Small intestine (tissue), 7 donors: ENCODE measurements around the gene GPR62. TPM values are rescaled to one million over a fixed set of nuclear protein-coding genes. Genes with fewer than 3 reads are reported as not detected.
A peak's percentile ranks its signal among the peaks of the same experiment; 100 is the strongest.

Experiments used
- DNase-seq, 2 donors: peaks; one replicate each; pipeline versions ENCODE4 v3.0.0 to v3.0.0-alpha.2; 2013
- FAIRE-seq: peaks from 2 replicates; lab custom pipeline; 2012; peaks lifted over from hg19 to GRCh38; lab: Jason Lieb, UNC
- H3K27ac ChIP-seq, 3 donors: one replicate each; pipeline ENCODE4 v1.5.1; 2013; ENCODE audit warnings: low read length in 2 of 3, mild to moderate bottlenecking in 2 of 3, control low read depth in 1 of 3, inconsistent platforms in 1 of 3, low read depth in 1 of 3, moderate library complexity in 1 of 3
- H3K27me3 ChIP-seq, 3 donors: one replicate each; pipeline ENCODE4 v1.6.1; 2013; ENCODE audit warnings: low read length in 3 of 3, inconsistent platforms in 1 of 3; ENCODE audit not compliant: control insufficient read depth in 3 of 3, insufficient read depth in 3 of 3
- H3K36me3 ChIP-seq, 3 donors: one replicate each; pipeline ENCODE4 v1.6.1; 2013; ENCODE audit warnings: low read length in 3 of 3, inconsistent platforms in 1 of 3, low read depth in 1 of 3, mild to moderate bottlenecking in 1 of 3, moderate library complexity in 1 of 3; ENCODE audit not compliant: control insufficient read depth in 3 of 3, insufficient read depth in 2 of 3
- H3K4me1 ChIP-seq, 3 donors: one replicate each; pipeline ENCODE4 v1.6.1; 2013; ENCODE audit warnings: low read length in 2 of 3, inconsistent platforms in 1 of 3, low read depth in 1 of 3, mild to moderate bottlenecking in 1 of 3, moderate library complexity in 1 of 3; ENCODE audit not compliant: control insufficient read depth in 3 of 3, insufficient read depth in 2 of 3
- H3K4me3 ChIP-seq, 3 donors: one replicate each; pipeline ENCODE4 v1.5.1; 2013; ENCODE audit warnings: low read length in 3 of 3, control low read depth in 1 of 3, inconsistent platforms in 1 of 3, low read depth in 1 of 3, mild to moderate bottlenecking in 1 of 3, moderate library complexity in 1 of 3
- H3K9me3 ChIP-seq, 2 donors: one replicate each; pipeline ENCODE4 v1.6.1; 2013; ENCODE audit warnings: low read depth in 1 of 2, low read length in 1 of 2; ENCODE audit not compliant: control insufficient read depth in 2 of 2, insufficient read depth in 1 of 2
- WGBS, 3 donors: extraction: QIAGEN DNeasy Blood & Tissue Kit; methylation state at CpG; one replicate each; pipeline ENCODE4 v1.1.7; 2013; 5-methylcytosine and 5-hydroxymethylcytosine counted together
- polyA plus RNA-seq, 4 donors: library from polyadenylated mRNA; stranded (reverse) in 3 of 4; unstranded in 1 of 4; fragments of 200-250 nt in 3 of 4; fragments of 120-200 nt in 1 of 4; gene quantifications; one replicate each; pipeline versions ENCODE4 v1.2.1 to v1.2.3, GENCODE V29; 2013
- donor health status: healthy with polysubstance abuse.
- donor health status: control.
- donor health status: control.
- donor health status: Bipolar disorder and iron deficiency.
- donor health status: healthy.

The GPR62 gene
- polyA plus RNA-seq, 4 donors = 0.09 to 0.10 TPM; not detected in 2

- H3K36me3 ChIP-seq = peaks cover 0 to 22% (median 0%) of the 10 kb centered on the region in 3 donors
- 69 to 80% (median 74%) methylated on average over 4 of the region's 4 CpGs for WGBS, 3 donors
- H3K27ac ChIP-seq = no peak overlapping the region
- no peak for FAIRE-seq
- no peak for DNase-seq
- no peaks in the 10 kb centered on the region for H3K9me3 ChIP-seq
- peaks cover 4 to 43% (median 9%) of the 10 kb centered on the region in 3 donors for H3K4me1 ChIP-seq
- H3K4me3 ChIP-seq = no peak overlapping the region
- H3K27me3 ChIP-seq = no peaks in the 10 kb centered on the region
Measured at GRCh38 chr3:51978143-51978502, 22.9 kb downstream of the GPR62 start.

DNA sequence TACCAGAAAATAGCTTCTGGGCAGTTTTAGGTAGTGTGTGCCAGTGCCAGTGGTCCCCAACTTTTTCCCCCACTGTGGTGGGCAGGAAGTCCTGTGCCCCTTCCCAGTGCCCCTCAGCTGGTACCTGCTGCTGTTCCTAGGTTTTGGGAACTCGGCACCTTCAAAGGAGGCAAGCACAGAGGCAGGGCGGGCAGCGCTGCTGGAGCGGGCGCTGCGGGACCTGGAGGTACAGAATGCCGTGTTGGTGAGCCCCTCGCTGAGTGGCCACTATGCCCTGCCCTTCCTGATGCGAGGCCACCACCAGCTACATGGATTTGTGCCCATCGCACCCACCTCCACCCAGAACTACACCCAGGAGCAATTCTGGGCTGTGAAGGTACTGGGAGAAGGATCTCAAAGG is 25.1 kb downstream of the GPR62 start:
- FAIRE-seq (no peak), DNase-seq (no peak)
- Histone ChIP-seq H3K4me3 (no peak overlapping the region), H3K9me3 (no peaks in the 10 kb centered on the region), H3K36me3 (peaks cover 0 to 28% (median 0%) of the 10 kb centered on the region in 3 donors), H3K27me3 (no peaks in the 10 kb centered on the region), H3K4me1 (peaks cover 3 to 51% (median 4%) of the 10 kb centered on the region in 3 donors), H3K27ac (no peak overlapping the region)
- WGBS, 3 donors = 96 to 98% (median 97%) methylated on average over 10 of the region's 10 CpGs

DNA sequence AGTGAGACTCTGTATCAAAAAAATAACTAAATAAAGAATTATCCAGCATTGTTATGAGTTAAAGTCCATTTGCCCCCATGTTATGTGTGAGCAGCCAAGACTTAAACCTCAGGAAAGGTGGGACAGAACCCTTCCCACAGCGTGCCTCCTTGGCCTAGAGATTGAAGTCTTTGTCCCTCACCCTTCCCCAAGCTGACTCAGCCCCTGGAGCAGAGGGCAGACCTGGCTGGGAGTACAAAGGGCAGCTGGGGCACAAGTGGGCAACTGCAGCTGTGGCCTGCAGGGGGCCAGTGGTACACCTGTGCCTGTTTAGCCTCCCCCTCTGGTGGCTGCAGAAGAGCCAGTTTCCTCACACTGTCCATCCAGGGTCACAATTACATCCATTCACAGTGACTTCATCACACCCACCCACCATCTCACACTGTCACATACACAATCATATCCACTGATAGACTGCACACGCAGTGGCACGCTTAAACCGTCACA is 27.2 kb downstream of the GPR62 start:
- Histone ChIP-seq H3K36me3 (peaks cover 0 to 50% (median 0%) of the 10 kb centered on the region in 3 donors), H3K4me3 (peak overlapping the region; percentile 46 to 67 (median 58)), H3K27me3 (no peaks in the 10 kb centered on the region), H3K27ac (peak overlapping the region; percentile 94 to 96 (median 95)), H3K4me1 (peaks cover 3 to 65% (median 4%) of the 10 kb centered on the region in 3 donors), H3K9me3 (no peaks in the 10 kb centered on the region)
- no peak for FAIRE-seq
- DNase-seq = peak; percentile 96 to 98
- 3 to 7% (median 4%) methylated on average over 4 of the region's 4 CpGs for WGBS, 3 donors

DNA sequence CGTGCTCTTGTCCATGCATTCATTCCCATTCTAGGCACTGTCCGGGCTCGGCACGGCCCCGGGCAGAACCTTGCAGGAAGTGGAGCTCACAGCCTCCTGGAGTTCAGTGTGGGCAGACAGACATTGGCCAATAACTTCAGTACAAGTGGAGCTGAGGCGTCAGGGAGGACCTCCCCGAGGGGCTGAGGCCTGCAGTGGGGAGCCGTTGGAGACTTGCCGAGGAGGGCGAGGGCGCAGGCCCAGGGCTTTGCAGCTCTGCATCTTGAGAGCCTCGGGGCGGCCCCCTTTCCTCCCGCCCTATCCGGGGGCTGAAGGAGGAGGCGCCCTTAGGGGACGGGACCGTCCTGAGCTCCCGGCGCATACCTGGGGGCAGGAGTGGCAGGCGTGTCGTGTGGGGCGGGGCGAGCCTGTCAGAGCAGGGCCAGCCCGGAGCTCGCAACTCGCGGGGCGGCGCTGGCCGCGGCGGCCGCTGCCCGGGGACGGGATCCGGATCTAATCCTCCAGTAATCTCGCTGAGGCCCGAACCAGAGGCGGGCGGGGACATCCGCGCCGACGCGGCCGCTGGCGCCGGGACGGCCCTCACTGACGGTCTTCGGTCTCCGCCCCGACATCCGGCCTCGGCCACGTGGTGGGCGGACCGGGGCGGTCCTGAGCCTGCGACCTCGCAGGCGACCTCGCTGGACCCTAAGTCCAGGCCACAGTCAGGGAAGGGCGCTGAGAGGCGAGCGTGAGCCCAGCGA is 27.8 kb downstream of the GPR62 start, which contains the start of gene ACY1:
Gene ACY1, plus strand, starts transcription at position 698 of the 740 bp plus-strand sequence. CDS start 530 bp downstream, outside the sequence.
- Histone ChIP-seq H3K36me3 (peaks cover 0 to 51% (median 0%) of the 10 kb centered on the region in 3 donors), H3K4me1 (peaks cover 3 to 66% (median 4%) of the 10 kb centered on the region in 3 donors), H3K27me3 (no peaks in the 10 kb centered on the region), H3K27ac (peak within 1 kb of the TSS; percentile 94 to 96 (median 95)), H3K9me3 (no peaks in the 10 kb centered on the region), H3K4me3 (peak within 1 kb of the TSS; percentile 46 to 67 (median 58))
- DNase-seq = peak; percentile 94 to 97
- no peak for FAIRE-seq
- 0% methylated on average over 52 to 68 of the region's 68 CpGs for WGBS, 3 donors

GRCh38 chr3:51983578-51984268 is 28.5 kb downstream of the GPR62 start:
- DNase-seq (no peak), FAIRE-seq (no peak)
- Histone ChIP-seq H3K9me3 (no peaks in the 10 kb centered on the region), H3K27ac (peak overlapping the region; percentile 94 to 96 (median 95)), H3K4me1 (peaks cover 3 to 66% (median 4%) of the 10 kb centered on the region in 3 donors), H3K36me3 (peaks cover 0 to 56% (median 3%) of the 10 kb centered on the region in 3 donors), H3K27me3 (no peaks in the 10 kb centered on the region), H3K4me3 (peak overlapping the region; percentile 46 to 67 (median 58))
- 67 to 71% (median 70%) methylated on average over 22 of the region's 22 CpGs for WGBS, 3 donors

DNA sequence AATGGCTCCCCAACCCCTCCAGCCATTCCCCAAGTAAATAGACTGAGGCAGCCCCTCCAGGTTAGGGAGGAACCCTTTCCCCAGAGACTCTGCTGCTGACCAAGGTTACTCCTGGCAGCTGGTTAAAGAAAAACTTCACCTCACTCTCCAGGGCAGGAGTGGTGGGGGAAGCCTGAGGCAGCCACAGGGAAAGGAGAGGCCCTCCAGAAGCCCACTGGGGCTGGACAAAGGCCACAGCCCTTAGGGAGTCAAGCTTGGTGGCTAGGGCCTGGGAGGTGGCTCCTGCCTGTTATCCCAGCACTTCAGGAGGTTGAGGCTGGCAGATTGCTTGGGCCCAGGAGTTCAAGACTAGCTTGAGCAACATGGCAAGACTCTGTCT is 29.1 kb downstream of the GPR62 start:
- Histone ChIP-seq H3K9me3 (no peaks in the 10 kb centered on the region), H3K27me3 (no peaks in the 10 kb centered on the region), H3K36me3 (peaks cover 0 to 61% (median 7%) of the 10 kb centered on the region in 3 donors), H3K27ac (peak overlapping the region; percentile 94 to 96 (median 95)), H3K4me3 (peak overlapping the region in 2 of 3 donors; percentile 58 to 67), H3K4me1 (peaks cover 3 to 66% (median 4%) of the 10 kb centered on the region in 3 donors)
- FAIRE-seq (no peak), DNase-seq (peak in 1 of 2 donors; percentile 55)

- no peak for DNase-seq
- no peaks in the 10 kb centered on the region for H3K27me3 ChIP-seq
- FAIRE-seq = no peak
Measured at GRCh38 chr3:51985063-51985462, 29.9 kb downstream of the GPR62 start.

More at GRCh38 chr3:51985063-51985462, 29.9 kb downstream of the GPR62 start:
- Histone ChIP-seq H3K4me1 (peaks cover 3 to 66% (median 4%) of the 10 kb centered on the region in 3 donors), H3K4me3 (peak overlapping the region in 1 of 3 donors; percentile 30), H3K9me3 (no peaks in the 10 kb centered on the region), H3K27ac (peak overlapping the region; percentile 45 to 95 (median 94)), H3K36me3 (peaks cover 0 to 65% (median 7%) of the 10 kb centered on the region in 3 donors)
- WGBS, 3 donors = 86 to 89% (median 88%) methylated on average over 6 of the region's 6 CpGs
